NK-92 treated with Interleukin-12 subunit alpha and Interleukin-12 subunit beta, amount 100 ng/mL, for 24 hours (cell line): ENCODE measurements around the gene MEF2A.
"Not testable (repeated sequence)": the region's sequence is repeated elsewhere in the genome, so short reads cannot be mapped to it uniquely, and the experiment has no call there.

Source experiments
- DNase-seq: peaks from one replicate; lab custom pipeline; 2025; lab: John Stamatoyannopoulos, UW

Gene MEF2A

GRCh38 chr15:99565299-99566156 is at the start of gene MEF2A:
Gene MEF2A, plus strand, starts transcription at chr15:99565984. Its CDS starts 67,136 bp downstream, at chr15:99633120.
- peak; percentile 98 for DNase-seq

GRCh38 chr15:99518191-99518590 is 47.6 kb upstream of the MEF2A start:
- no peak for DNase-seq

- not testable (repeated sequence) for DNase-seq
These were observed 46.4 kb upstream of the MEF2A start for GRCh38 chr15:99519366-99519765.

GRCh38 chr15:99522288-99522687 is 43.5 kb upstream of the MEF2A start:
- DNase-seq = no peak

GRCh38 chr15:99526176-99526575 is 39.6 kb upstream of the MEF2A start:
- no peak for DNase-seq

- no peak for DNase-seq
These were observed 39.1 kb upstream of the MEF2A start for GRCh38 chr15:99526671-99527070.

GRCh38 chr15:99536422-99537040 is 29.3 kb upstream of the MEF2A start:
- DNase-seq = no peak

GRCh38 chr15:99537344-99537743 is 28.4 kb upstream of the MEF2A start:
- DNase-seq = no peak

- no peak for DNase-seq
These were observed 27.5 kb upstream of the MEF2A start for GRCh38 chr15:99538261-99538660.

GRCh38 chr15:99542828-99543227 is 23.0 kb upstream of the MEF2A start:
- no peak for DNase-seq

- DNase-seq = no peak
These were observed 20.2 kb upstream of the MEF2A start for GRCh38 chr15:99545605-99546004.

GRCh38 chr15:99546441-99547100 is 19.2 kb upstream of the MEF2A start:
- DNase-seq = no peak

GRCh38 chr15:99547517-99547916 is 18.3 kb upstream of the MEF2A start:
- no peak for DNase-seq

- no peak for DNase-seq
These were observed 15.7 kb upstream of the MEF2A start for GRCh38 chr15:99550077-99550476.

GRCh38 chr15:99552111-99552510 is 13.7 kb upstream of the MEF2A start:
- DNase-seq = no peak

GRCh38 chr15:99554880-99555488 is 10.8 kb upstream of the MEF2A start:
- DNase-seq = no peak

- DNase-seq = no peak
These were observed 9.8 kb upstream of the MEF2A start for GRCh38 chr15:99556011-99556410.

- DNase-seq = no peak
These were observed 9.2 kb upstream of the MEF2A start for GRCh38 chr15:99556578-99556977.

- DNase-seq = no peak
These were observed 7.7 kb upstream of the MEF2A start for GRCh38 chr15:99558084-99558483.

- DNase-seq = no peak
These were observed 7.2 kb upstream of the MEF2A start for GRCh38 chr15:99558571-99558970.

GRCh38 chr15:99561476-99562230 is 4.1 kb upstream of the MEF2A start:
- DNase-seq = no peak

- DNase-seq = no peak
These were observed 3.5 kb upstream of the MEF2A start for GRCh38 chr15:99562238-99562637.
